Activated CD4-positive, alpha-beta memory T cell treated with anti-CD3 and anti-CD28 coated beads for 36 hours (primary cell): ENCODE data around the gene CAPN15. TPM values are rescaled to one million over a fixed set of nuclear protein-coding genes. Genes with fewer than 3 reads are reported as not detected.

ENCODE experiments used
- CTCF ChIA-PET: fragments of 350-600 bp; sonication (Branson Sonifier 250); formaldehyde crosslinking; loops from one replicate; lab custom pipeline; 2021; ENCODE audit warnings: antibody characterized with exemption, inconsistent platforms; lab: Charles Lee
- POLR2A ChIA-PET: fragments of 350-600 bp; sonication (Branson Sonifier 250); formaldehyde crosslinking; loops from one replicate; lab custom pipeline; 2021; ENCODE audit warnings: antibody characterized with exemption; lab: Charles Lee
- DNase-seq: peaks from one replicate; pipeline ENCODE4 v3.0.0-alpha.2; 2020
- H3K27ac Mint-ChIP-seq: one replicate; pipeline ENCODE4 v1.8.0; 2021; ENCODE audit warnings: mixed read lengths
- H3K27me3 Mint-ChIP-seq: one replicate; pipeline ENCODE4 v1.8.0; 2021; ENCODE audit warnings: mixed read lengths
- H3K36me3 Mint-ChIP-seq: one replicate; pipeline ENCODE4 v1.8.0; 2021; ENCODE audit warnings: mixed read lengths
- H3K4me1 Mint-ChIP-seq: one replicate; pipeline ENCODE4 v1.8.0; 2021; ENCODE audit warnings: low read depth, mixed read lengths
- H3K4me3 Mint-ChIP-seq: one replicate; pipeline ENCODE4 v1.8.0; 2021; ENCODE audit warnings: mild to moderate bottlenecking, mixed read lengths
- H3K9me3 Mint-ChIP-seq: one replicate; pipeline ENCODE4 v1.8.0; 2021; ENCODE audit warnings: mixed read lengths
- intact Hi-C: fragments of 100-400 bp; cut with micrococcal nuclease; formaldehyde crosslinking; loops from one replicate; pipeline ENCODE4 v1.15.1; 2023
- total RNA-seq, 2 experiments: library from RNA; stranded (reverse); gene quantifications; one replicate each; pipeline ENCODE4 v1.2.3, GENCODE V29; 2021

CAPN15 gene
- total RNA-seq, 2 experiments from 2014 or later: 69.7 to 76.2 TPM

DNA sequence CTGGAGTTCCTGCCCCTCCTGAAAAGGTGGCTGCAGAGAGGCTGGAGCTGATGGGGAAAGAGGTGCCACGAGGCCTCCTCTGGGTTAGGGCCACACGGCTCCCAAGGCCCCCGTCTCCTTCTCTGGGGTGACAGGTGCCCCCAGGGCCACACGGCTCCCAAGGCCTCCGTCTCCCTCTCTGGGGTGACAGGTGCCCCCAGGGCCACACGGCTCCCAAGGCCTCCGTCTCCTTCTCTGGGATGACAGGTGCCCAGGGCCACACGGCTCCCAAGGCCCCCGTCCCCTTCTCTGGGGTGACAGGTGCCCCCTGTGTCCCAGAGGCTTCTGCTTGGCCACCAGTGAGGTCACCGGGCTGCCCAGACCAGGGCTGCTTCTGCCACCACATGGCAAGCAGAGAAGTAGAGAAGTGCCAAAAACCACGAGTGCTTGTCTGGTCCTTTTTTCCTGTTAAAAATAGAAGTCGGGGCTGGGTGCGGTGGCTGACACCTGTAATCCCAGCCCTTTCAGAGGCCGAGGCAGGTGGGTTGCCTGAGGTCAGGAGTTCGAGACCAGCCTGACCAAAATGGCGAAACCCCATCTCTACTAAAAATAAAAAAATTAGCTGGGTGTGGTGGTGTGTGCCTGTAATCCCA is 4.1 kb downstream of the CAPN15 start:
- ChIA-PET CTCF (no interaction called here), POLR2A (interaction anchor here (0.9 kb wide), 1 partner anchor 175 kb away, joined by 3 read pairs; no protein-coding TSS in a partner anchor)
- no peak for DNase-seq
- Mint-ChIP-seq H3K36me3 (peaks cover 1% of the 10 kb centered on the region), H3K27me3 (no peaks in the 10 kb centered on the region), H3K4me1 (peaks cover 16% of the 10 kb centered on the region), H3K4me3 (no peak overlapping the region), H3K9me3 (no peaks in the 10 kb centered on the region), H3K27ac (no peak overlapping the region)
- intact Hi-C loops: no loop called here

DNA sequence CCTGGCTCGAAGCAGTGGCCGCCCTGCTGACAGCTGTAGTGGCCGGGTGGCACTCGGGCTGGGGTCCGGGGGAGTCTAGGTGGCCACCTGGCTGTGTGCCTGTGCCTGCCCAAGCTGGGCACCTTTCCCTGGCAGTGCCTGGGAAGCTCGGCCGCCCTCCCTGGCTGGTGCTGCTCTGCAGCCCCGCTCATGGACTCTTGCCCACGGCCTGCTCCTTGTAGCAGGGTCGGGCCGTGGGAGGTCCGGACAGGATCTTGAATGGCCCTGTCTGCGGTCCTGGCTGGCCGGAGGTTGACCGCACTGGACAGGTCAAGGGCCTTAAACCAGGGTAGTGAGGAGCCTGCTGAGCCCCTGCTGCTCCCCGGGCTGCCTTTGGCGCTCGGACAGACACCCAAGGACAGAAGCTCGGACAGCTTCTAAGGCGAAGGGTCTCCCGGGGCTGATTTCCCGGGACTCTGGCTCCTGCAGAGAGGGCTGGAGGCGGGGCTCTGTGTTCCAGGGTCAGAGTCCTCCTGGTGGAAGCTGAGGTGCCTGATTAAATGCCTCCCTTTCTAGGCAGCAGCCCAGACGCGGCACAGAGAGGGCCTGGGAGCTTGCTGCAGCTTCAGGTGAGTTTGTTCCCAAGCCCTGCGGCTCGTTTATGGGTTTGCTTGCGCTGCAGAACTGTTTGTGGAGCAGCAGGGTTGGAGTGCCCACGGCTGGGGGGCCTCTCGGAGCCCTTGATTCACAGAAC is 6.0 kb downstream of the CAPN15 start:
- H3K27me3 Mint-ChIP-seq: no peaks in the 10 kb centered on the region
- DNase-seq: no peak
- ChIA-PET POLR2A (no interaction called here), CTCF (no interaction called here)
- H3K36me3 Mint-ChIP-seq: peaks cover 6% of the 10 kb centered on the region
- no peak overlapping the region for H3K27ac Mint-ChIP-seq
- intact Hi-C loops: no loop called here
- no peak overlapping the region for H3K4me3 Mint-ChIP-seq
- H3K9me3 Mint-ChIP-seq: no peaks in the 10 kb centered on the region
- H3K4me1 Mint-ChIP-seq: peaks cover 15% of the 10 kb centered on the region

DNA sequence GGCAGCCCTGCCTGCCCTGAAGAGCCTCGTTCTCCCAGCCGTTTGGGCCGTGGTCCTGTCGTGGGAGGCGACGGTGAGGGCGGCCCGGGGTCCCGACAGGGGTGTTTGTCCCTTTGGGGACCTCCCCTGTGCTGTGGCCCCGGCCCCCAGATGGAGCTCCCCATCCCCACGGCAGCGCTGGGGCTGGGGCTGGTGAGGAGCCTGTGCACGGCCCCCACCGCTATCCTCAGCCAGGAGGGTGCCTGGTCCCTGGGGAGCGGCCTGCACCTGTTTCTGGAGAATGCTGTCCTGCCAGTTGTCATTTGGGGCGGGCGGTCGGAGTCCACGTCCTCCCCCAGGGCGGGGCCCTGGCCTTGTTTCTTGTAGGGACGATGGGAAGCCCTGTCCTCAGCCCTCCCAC is 6.6 kb downstream of the CAPN15 start:
- H3K9me3 Mint-ChIP-seq: no peaks in the 10 kb centered on the region
- no peaks in the 10 kb centered on the region for H3K27me3 Mint-ChIP-seq
- no peak for DNase-seq
- CTCF ChIA-PET: no interaction called here
- POLR2A ChIA-PET: no interaction called here
- no peak overlapping the region for H3K4me3 Mint-ChIP-seq
- H3K36me3 Mint-ChIP-seq: peaks cover 9% of the 10 kb centered on the region
- H3K27ac Mint-ChIP-seq: no peak overlapping the region
- intact Hi-C loops: no loop called here
- H3K4me1 Mint-ChIP-seq: peaks cover 13% of the 10 kb centered on the region

DNA sequence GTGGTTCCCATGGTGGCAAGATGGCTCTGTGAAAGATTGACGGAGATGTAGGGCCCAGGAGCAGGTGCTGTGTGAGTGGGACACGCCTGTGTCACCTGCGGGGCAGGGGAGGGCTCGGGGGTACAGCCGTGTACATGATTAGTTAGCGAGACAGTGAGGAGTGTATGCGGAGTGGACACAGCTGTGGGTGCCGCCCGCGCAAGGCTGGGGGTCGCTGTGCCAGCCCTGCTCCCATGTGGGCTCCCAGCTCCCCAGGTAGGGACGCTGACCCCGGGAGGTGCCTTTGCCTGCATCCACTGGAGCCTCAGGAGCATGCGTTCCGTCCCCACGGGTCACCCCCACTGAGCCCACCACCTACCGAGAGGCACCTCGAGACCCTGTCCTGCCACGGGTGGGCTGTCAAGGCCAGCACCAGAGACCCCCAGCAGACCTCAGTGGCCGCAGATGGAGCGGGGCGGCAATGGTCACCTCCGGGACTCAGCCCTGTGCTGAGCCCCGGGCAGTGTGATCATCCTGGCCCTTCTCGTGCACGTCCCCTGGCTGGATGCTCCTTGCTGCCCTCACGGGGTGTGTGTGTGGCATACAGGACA is 7.4 kb downstream of the CAPN15 start:
- ChIA-PET CTCF (no interaction called here), POLR2A (no interaction called here)
- intact Hi-C loops: no loop called here
- peaks cover 6% of the 10 kb centered on the region for H3K4me1 Mint-ChIP-seq
- H3K4me3 Mint-ChIP-seq: no peak overlapping the region
- DNase-seq: no peak
- no peak overlapping the region for H3K27ac Mint-ChIP-seq
- no peaks in the 10 kb centered on the region for H3K9me3 Mint-ChIP-seq
- H3K27me3 Mint-ChIP-seq: no peaks in the 10 kb centered on the region
- H3K36me3 Mint-ChIP-seq: peaks cover 9% of the 10 kb centered on the region

DNA sequence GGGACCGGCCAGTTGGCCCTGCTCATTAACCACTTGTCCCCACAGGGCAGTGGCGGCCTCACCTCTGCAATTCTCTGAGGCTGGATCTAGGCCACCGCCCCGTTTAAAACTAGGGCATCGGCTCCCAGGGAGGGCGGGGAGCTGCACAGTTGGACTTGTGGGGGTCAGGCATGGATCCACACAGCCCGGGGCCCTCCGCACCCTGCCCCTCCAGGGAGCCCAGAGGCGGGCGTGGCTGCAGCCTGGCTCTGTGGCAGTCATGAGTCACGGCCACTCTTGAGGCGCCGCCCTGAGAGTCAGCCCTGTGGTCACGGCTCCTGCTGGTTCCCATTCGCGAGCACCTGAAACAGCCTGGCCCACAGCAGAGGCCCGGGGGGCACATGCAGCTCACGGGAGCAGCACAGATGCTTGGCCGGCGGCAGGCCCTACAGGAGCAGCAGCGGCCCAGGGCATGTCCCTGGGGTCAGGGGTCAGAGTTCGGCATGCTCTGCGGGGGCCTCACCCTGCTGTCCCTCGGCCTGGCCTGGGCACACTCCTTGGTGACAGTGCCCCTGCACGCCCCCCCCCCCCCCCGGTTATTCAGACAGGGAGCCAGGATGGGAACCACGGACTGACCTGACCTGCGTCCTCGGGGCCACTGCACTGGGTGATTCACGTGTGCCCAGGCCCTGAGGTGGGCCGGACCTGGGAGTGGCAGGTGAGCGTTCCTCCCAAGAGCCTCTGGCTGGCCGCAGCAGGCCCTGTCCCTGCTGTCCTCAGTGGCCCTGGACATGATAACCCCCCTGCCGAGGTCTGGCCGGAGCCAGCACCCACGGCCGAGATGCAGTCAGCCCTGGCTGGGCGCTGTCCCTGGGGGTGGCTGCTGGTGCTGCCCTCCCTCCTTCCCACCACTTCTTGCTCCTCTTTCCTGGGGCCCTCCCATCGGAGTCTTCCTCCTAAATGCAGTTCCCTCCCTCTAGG is 8.2 kb downstream of the CAPN15 start:
- Mint-ChIP-seq H3K36me3 (peaks cover 9% of the 10 kb centered on the region), H3K4me3 (no peak overlapping the region), H3K27me3 (no peaks in the 10 kb centered on the region), H3K27ac (no peak overlapping the region), H3K9me3 (no peaks in the 10 kb centered on the region), H3K4me1 (no peaks in the 10 kb centered on the region)
- ChIA-PET CTCF (no interaction called here), POLR2A (no interaction called here)
- no peak for DNase-seq
- intact Hi-C loops: no loop called here

DNA sequence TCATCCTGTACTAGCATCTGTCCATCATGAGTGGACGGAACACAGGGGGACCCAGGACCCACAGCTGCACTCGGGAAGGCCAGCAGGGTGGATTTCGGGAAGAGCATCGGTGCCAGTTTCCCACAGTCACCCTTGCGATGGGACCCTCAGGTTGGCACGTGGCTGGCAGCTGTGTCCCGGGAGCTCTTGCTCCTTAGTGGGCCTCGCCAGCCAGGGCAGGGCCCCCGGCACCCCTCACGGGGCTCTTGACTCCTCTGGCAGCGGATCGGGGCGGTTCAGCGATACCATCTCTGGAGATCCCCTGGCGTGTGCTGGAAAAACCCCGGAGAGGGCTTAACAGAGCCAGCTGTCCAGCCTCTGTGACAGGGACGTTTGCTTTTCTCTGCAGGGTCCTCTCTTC is 9.2 kb downstream of the CAPN15 start:
- H3K4me1 Mint-ChIP-seq: no peaks in the 10 kb centered on the region
- H3K27me3 Mint-ChIP-seq: no peaks in the 10 kb centered on the region
- ChIA-PET CTCF (no interaction called here), POLR2A (no interaction called here)
- intact Hi-C loops: no loop called here
- H3K4me3 Mint-ChIP-seq: no peak overlapping the region
- H3K36me3 Mint-ChIP-seq: peaks cover 9% of the 10 kb centered on the region
- DNase-seq: no peak
- H3K9me3 Mint-ChIP-seq: no peaks in the 10 kb centered on the region
- no peak overlapping the region for H3K27ac Mint-ChIP-seq

DNA sequence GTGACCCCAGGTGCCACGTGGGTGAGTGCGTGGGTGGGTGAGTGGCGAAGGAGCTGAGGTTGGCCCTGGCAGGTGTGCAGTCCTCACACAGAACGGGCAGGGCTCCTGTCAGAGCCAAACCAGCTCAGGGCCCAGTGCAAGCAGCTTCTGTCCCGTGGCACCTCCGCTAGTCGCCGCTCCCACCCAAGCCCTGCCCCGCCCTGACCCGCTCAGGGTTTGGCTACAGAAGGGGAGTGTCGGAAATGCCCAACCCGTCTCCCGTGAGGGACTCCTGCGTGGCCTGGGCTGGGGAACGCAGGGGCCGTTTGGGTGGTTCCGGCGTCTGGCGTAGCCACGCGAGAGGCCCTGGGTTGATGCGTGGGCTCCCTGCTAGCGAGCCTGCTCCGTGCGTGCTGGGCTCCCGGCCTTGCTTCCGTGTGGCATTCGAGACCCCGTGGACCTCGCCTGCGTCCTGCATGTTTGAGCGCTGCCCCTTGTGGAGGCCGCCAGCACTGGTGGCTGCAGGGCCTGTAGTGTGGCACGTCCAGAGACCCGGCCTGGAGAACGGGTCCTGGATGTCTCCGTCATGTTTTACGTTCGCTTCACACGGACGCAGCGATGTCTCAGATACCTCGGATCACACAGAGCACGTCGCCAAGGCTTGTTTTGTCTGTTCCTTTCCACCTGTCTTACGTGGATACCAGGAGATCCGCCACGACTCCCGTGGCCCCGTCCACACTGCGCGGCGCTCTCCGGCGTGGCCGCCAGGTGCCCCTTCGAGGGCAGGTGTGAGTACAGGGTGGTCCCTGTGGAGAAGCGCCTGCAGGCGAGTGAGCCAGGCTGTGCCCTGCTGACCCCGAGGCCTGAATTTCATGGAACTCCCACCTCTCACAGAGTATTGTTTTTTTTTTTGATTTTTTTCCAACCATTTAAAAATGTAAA is 10.2 kb downstream of the CAPN15 start:
- intact Hi-C loops: no loop called here
- ChIA-PET CTCF (no interaction called here), POLR2A (no interaction called here)
- H3K27ac Mint-ChIP-seq: no peak overlapping the region
- H3K36me3 Mint-ChIP-seq: peaks cover 12% of the 10 kb centered on the region
- no peak overlapping the region for H3K4me3 Mint-ChIP-seq
- H3K9me3 Mint-ChIP-seq: no peaks in the 10 kb centered on the region
- H3K27me3 Mint-ChIP-seq: no peaks in the 10 kb centered on the region
- H3K4me1 Mint-ChIP-seq: no peaks in the 10 kb centered on the region
- no peak for DNase-seq

DNA sequence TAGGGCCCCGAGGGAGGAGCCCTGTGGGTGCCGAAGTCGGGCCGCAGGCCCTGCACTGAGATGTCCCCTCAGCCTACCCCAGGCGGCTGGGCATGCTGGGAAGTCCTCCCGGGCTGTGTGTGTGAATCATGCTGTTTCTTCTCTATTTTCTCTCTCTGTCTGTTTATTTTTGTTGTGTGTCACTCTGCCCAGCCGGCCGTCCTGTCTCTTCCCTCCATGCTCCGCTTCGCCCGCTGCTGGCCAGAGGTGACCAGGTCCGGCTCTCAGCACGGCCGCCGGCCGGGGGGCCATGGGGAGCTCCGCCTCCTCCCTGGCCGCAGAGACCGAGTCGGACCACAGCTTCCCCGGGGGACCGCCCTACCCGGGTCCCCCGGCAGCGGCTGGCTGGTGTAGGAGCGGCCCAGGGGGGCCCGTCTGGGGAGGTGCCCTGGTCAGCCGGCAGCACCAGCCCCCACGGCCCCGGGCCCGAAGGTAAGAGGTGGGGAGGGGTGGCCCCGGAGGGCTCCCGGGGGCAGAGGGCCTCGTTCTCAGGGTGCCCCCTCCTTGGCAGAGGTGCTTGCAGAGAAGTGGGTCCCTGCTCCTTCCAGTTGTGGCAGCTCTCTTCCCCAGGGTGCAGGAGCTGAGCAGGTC is 12.5 kb downstream of the CAPN15 start:
- Mint-ChIP-seq H3K4me1 (no peaks in the 10 kb centered on the region), H3K27ac (no peak overlapping the region), H3K36me3 (peaks cover 12% of the 10 kb centered on the region), H3K27me3 (no peaks in the 10 kb centered on the region), H3K9me3 (no peaks in the 10 kb centered on the region), H3K4me3 (no peak overlapping the region)
- ChIA-PET CTCF (interaction anchor here (1.5 kb wide), 1 partner anchor 39 kb away, joined by 3 read pairs; no protein-coding TSS in a partner anchor), POLR2A (no interaction called here)
- no peak for DNase-seq
- intact Hi-C loops: no loop called here

DNA sequence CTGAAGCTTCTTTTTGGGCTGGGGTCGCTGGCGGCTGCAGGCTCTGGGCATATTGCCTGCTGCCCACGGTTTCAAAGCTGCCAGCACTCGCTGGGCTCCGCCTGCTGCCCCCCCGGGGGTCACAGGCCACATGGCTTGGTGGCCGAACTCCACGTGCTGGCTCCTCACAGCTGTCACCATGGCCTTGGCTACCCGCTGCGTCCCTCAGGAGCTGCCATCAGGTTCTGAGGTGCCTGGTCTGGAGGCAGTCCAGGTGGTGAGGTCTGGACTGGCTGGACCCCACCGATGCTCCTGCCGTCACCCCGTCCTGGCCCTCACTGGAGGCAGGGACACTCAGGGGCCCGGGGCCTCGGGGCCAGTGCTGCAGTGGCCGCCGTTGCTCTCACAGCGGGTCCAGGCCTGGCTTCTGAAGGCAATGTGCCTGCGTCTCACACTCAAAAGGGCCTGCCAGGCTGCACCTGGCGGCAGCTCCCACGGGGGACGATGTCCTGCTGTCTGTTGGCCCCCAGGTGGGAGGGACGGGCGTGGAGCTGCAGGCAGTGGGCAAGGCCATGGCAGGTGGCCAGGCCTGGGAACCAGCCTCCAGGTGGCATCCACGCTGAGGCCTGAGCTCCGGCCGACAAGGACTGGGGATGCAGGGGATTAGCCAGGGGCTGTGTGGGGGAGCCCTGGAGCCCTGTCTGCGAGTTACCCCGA is 13.3 kb downstream of the CAPN15 start:
- intact Hi-C loops: no loop called here
- no peak overlapping the region for H3K27ac Mint-ChIP-seq
- POLR2A ChIA-PET: no interaction called here
- DNase-seq: no peak
- no peaks in the 10 kb centered on the region for H3K27me3 Mint-ChIP-seq
- no peaks in the 10 kb centered on the region for H3K9me3 Mint-ChIP-seq
- peaks cover 11% of the 10 kb centered on the region for H3K36me3 Mint-ChIP-seq
- no peak overlapping the region for H3K4me3 Mint-ChIP-seq
- H3K4me1 Mint-ChIP-seq: no peaks in the 10 kb centered on the region
- CTCF ChIA-PET: interaction anchor here (1.5 kb wide), 1 partner anchor 38 kb away, joined by 3 read pairs; no protein-coding TSS in a partner anchor

DNA sequence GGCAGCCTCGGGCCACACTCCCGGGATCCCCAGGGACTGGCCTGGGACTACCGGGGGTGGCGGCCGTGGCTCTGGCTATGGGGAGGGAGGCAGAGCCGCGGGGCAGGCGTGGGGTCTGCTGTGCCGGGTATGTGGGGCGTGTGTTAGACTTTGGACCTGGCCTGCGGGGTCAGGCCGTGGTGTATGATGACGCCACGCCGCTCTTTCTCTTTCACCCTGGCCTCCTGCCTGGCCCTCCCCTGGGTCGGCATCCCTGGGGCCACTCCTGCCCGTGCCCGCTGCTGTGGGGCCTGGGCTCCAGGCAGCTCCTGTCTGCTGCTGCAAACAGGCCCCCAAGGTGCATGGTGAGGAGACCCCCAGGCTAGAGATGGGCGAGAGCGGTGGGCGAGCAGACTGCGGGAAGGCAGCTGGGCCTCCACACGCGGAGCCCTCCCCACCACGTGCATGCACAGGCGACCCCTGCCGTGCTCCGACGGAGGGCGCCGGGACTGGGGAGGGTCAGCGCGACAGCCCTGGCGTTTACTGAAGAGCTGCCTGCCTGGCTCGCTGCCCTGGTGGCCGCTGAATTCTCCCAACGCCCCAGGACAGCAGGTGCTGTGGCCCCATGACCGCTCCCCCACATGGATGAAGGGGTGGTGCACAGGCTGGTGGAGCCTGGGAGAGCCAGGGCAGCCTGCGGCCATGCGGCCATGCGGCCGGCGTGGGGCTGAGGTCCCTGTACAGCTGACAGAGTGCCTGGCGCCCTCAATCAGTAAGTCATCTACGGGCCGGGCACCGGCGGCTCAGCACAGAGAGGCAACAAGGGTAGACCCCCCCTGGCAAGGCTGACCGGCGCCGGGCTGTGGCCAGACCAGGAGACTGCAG is 16.0 kb downstream of the CAPN15 start:
- H3K4me3 Mint-ChIP-seq: no peak overlapping the region
- no peaks in the 10 kb centered on the region for H3K4me1 Mint-ChIP-seq
- intact Hi-C loops: no loop called here
- no peaks in the 10 kb centered on the region for H3K9me3 Mint-ChIP-seq
- peaks cover 6% of the 10 kb centered on the region for H3K36me3 Mint-ChIP-seq
- ChIA-PET POLR2A (no interaction called here), CTCF (no interaction called here)
- no peak overlapping the region for H3K27ac Mint-ChIP-seq
- no peaks in the 10 kb centered on the region for H3K27me3 Mint-ChIP-seq
- no peak for DNase-seq
